Measurements from ENCODE around the gene SCMH1. TPM values are rescaled to one million over a fixed set of nuclear protein-coding genes. Genes with fewer than 3 reads are reported as not detected.

SCMH1 gene
- total and polyA plus RNA-seq, 2 donors: 14.8 to 17.8 TPM

GRCh38 chr1:41173651-41174050, 68.5 kb downstream of the SCMH1 start:
- H3K27me3 ChIP-seq (ENCODE audit: control insufficient read depth in 2 of 2, insufficient read depth in 1 of 2, low read length in 1 of 2): no peaks in the 10 kb centered on the region
- H3K4me1 ChIP-seq (ENCODE audit: control insufficient read depth in 2 of 2, insufficient read depth in 2 of 2, low read length in 2 of 2): no peaks in the 10 kb centered on the region
- peaks cover 0 to 14% of the 10 kb centered on the region in 2 donors for H3K36me3 ChIP-seq (ENCODE audit: control insufficient read depth in 2 of 2, insufficient read depth in 2 of 2, low read length in 1 of 2)
- no peak for DNase-seq (ENCODE audit: low read depth in 6 of 9, low spot score in 9 of 9)
- H3K27ac ChIP-seq (ENCODE audit: low read depth in 1 of 2, low read length in 1 of 2): no peak overlapping the region
- peaks cover 0 to 16% of the 10 kb centered on the region in 2 donors for H3K9me3 ChIP-seq (ENCODE audit: control insufficient read depth in 2 of 2, insufficient read depth in 1 of 2, low read length in 1 of 2)
- H3K4me3 ChIP-seq (ENCODE audit: low read length in 2 of 2): no peak overlapping the region

DNA sequence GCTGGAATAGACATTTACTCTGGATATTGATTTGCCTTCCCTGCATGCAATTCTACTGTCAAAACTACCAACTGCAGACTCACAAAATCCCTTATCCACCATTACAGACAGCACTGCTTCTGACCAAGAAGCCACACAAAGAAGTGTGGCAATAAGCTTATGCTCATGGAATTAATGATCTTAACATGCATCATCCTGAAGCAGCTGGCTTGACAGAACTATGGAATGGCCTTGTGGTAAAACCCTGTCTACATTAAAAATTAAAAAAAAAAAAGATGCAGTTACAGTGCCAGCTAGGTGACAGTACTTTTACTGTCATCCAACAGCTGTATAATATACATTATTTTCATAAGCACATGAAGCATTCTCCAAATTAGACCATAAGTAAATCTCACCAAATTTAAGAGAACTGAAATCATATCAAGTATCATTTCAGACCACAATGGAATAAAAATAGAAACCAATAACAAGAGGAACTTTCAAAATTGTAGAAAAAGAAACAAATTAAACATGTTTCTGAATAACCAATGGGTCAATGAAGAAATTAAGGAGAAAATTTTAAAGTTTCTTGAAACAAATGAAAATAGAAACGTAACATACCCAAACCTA, 70.7 kb downstream of the SCMH1 start:
- 60% methylated on average over 1 of the region's 1 CpG for WGBS
- H3K4me1 ChIP-seq (ENCODE audit: control insufficient read depth in 2 of 2, insufficient read depth in 2 of 2, low read length in 2 of 2): no peaks in the 10 kb centered on the region
- H3K9me3 ChIP-seq (ENCODE audit: control insufficient read depth in 2 of 2, insufficient read depth in 1 of 2, low read length in 1 of 2): peaks cover 0 to 11% of the 10 kb centered on the region in 2 donors
- peaks cover 0 to 14% of the 10 kb centered on the region in 2 donors for H3K36me3 ChIP-seq (ENCODE audit: control insufficient read depth in 2 of 2, insufficient read depth in 2 of 2, low read length in 1 of 2)
- no peaks in the 10 kb centered on the region for H3K27me3 ChIP-seq (ENCODE audit: control insufficient read depth in 2 of 2, insufficient read depth in 1 of 2, low read length in 1 of 2)
- DNase-seq (ENCODE audit: low read depth in 6 of 9, low spot score in 9 of 9): no peak
- H3K27ac ChIP-seq (ENCODE audit: low read depth in 1 of 2, low read length in 1 of 2): no peak overlapping the region
- no peak overlapping the region for H3K4me3 ChIP-seq (ENCODE audit: low read length in 2 of 2)

DNA sequence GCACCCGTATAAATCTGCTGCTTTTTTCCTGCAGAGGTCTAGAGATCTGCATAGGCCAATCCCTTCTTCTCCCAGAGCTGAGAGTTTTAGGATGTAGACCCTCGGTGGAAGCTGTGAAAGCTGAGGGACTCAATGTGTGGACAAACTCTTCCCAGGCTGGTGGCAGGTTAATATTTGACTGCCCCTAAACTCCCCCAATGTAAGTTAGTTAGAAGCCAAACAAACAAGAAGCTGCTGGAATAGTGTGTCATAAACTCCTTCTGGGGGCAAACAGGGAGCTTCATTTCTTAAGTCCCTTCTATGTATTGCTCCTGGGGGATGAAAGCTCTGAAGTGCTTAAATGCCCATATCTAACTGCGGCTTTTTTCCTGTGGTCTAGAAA, 72.3 kb downstream of the SCMH1 start:
- Histone ChIP-seq H3K4me3 (ENCODE audit: low read length in 2 of 2) (no peak overlapping the region), H3K27me3 (ENCODE audit: control insufficient read depth in 2 of 2, insufficient read depth in 1 of 2, low read length in 1 of 2) (no peaks in the 10 kb centered on the region), H3K36me3 (ENCODE audit: control insufficient read depth in 2 of 2, insufficient read depth in 2 of 2, low read length in 1 of 2) (peaks cover 0 to 14% of the 10 kb centered on the region in 2 donors), H3K27ac (ENCODE audit: low read depth in 1 of 2, low read length in 1 of 2) (no peak overlapping the region), H3K9me3 (ENCODE audit: control insufficient read depth in 2 of 2, insufficient read depth in 1 of 2, low read length in 1 of 2) (peaks cover 0 to 7% of the 10 kb centered on the region in 2 donors), H3K4me1 (ENCODE audit: control insufficient read depth in 2 of 2, insufficient read depth in 2 of 2, low read length in 2 of 2) (no peaks in the 10 kb centered on the region)
- DNase-seq (ENCODE audit: low read depth in 6 of 9, low spot score in 9 of 9): no peak
- 99% methylated on average over 3 of the region's 3 CpGs for WGBS

DNA sequence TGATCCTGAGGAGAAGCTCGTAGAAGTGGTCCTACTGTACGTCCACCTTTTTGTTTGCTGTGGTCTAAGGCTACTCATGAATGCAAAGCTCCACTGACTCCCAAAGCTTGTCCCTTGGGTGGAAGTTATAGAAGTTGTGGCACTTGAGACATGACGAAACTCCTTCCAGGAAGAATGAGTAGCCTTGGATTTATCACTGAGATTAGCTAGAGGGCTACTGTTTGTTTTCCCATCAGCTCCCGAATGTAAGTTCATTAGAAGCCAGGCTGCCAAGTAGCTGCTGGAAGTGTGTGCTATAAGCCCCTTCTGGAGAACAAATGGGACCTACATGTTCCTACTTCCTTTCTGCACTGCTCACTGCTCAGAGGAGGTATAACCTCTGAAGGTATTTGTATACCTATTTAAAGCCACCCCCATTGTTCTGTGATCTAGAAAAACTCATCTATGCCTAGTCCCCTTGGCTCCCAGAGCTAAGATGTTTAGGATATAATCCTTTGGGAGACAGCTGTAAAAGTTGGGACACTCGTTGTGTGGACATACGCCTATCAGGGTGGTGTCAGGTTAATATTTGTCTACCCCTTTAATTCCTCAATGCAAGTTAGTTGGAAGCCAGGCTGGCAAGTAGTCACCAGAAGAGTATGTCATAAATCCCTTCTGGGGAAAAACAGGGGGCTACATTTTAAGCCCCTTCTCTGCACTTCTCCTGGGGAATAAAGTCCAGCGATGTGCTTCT, 72.9 kb downstream of the SCMH1 start:
- H3K27me3 ChIP-seq (ENCODE audit: control insufficient read depth in 2 of 2, insufficient read depth in 1 of 2, low read length in 1 of 2): no peaks in the 10 kb centered on the region
- H3K4me3 ChIP-seq (ENCODE audit: low read length in 2 of 2): no peak overlapping the region
- H3K36me3 ChIP-seq (ENCODE audit: control insufficient read depth in 2 of 2, insufficient read depth in 2 of 2, low read length in 1 of 2): peaks cover 0 to 14% of the 10 kb centered on the region in 2 donors
- peaks cover 0 to 7% of the 10 kb centered on the region in 2 donors for H3K9me3 ChIP-seq (ENCODE audit: control insufficient read depth in 2 of 2, insufficient read depth in 1 of 2, low read length in 1 of 2)
- H3K4me1 ChIP-seq (ENCODE audit: control insufficient read depth in 2 of 2, insufficient read depth in 2 of 2, low read length in 2 of 2): no peaks in the 10 kb centered on the region
- H3K27ac ChIP-seq (ENCODE audit: low read depth in 1 of 2, low read length in 1 of 2): no peak overlapping the region
- WGBS: 97% methylated on average over 7 of the region's 7 CpGs
- DNase-seq (ENCODE audit: low read depth in 6 of 9, low spot score in 9 of 9): no peak

DNA sequence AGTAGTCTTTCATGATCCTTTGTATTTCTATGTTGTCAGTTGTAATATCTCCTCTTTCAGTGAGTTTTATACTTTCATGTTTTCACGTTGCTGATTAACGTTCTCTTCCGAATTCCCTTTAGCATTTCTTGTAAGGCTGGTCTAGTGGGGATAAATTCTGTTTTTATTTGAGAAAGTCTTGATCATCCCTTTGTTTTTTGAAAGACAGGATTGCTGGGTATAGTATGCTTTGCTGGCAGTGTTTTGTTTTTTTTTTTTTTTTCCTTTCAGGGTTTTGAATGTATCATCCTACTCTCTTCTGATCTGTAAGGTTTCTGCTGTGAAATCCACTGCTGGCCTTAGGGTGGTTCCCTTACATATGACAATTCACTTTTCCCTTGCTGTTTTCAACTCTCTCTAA, 74.4 kb downstream of the SCMH1 start:
- Histone ChIP-seq H3K36me3 (ENCODE audit: control insufficient read depth in 2 of 2, insufficient read depth in 2 of 2, low read length in 1 of 2) (peaks cover 2 to 14% of the 10 kb centered on the region in 2 donors), H3K27ac (ENCODE audit: low read depth in 1 of 2, low read length in 1 of 2) (no peak overlapping the region), H3K4me3 (ENCODE audit: low read length in 2 of 2) (no peak overlapping the region), H3K4me1 (ENCODE audit: control insufficient read depth in 2 of 2, insufficient read depth in 2 of 2, low read length in 2 of 2) (no peaks in the 10 kb centered on the region), H3K27me3 (ENCODE audit: control insufficient read depth in 2 of 2, insufficient read depth in 1 of 2, low read length in 1 of 2) (no peaks in the 10 kb centered on the region), H3K9me3 (ENCODE audit: control insufficient read depth in 2 of 2, insufficient read depth in 1 of 2, low read length in 1 of 2) (peaks cover 0 to 7% of the 10 kb centered on the region in 2 donors)
- 98% methylated on average over 3 of the region's 3 CpGs for WGBS
- DNase-seq (ENCODE audit: low read depth in 6 of 9, low spot score in 9 of 9): peak in 1 of 9 donors; percentile 2

GRCh38 chr1:41164727-41165126, 77.4 kb downstream of the SCMH1 start:
- H3K4me3 ChIP-seq (ENCODE audit: low read length in 2 of 2): no peak overlapping the region
- DNase-seq (ENCODE audit: low read depth in 6 of 9, low spot score in 9 of 9): no peak
- no peaks in the 10 kb centered on the region for H3K4me1 ChIP-seq (ENCODE audit: control insufficient read depth in 2 of 2, insufficient read depth in 2 of 2, low read length in 2 of 2)
- no peak overlapping the region for H3K27ac ChIP-seq (ENCODE audit: low read depth in 1 of 2, low read length in 1 of 2)
- peaks cover 5 to 18% of the 10 kb centered on the region in 2 donors for H3K36me3 ChIP-seq (ENCODE audit: control insufficient read depth in 2 of 2, insufficient read depth in 2 of 2, low read length in 1 of 2)
- H3K27me3 ChIP-seq (ENCODE audit: control insufficient read depth in 2 of 2, insufficient read depth in 1 of 2, low read length in 1 of 2): no peaks in the 10 kb centered on the region
- peaks cover 0 to 3% of the 10 kb centered on the region in 2 donors for H3K9me3 ChIP-seq (ENCODE audit: control insufficient read depth in 2 of 2, insufficient read depth in 1 of 2, low read length in 1 of 2)
- WGBS: 98% methylated on average over 2 of the region's 2 CpGs

GRCh38 chr1:41162441-41162840, 79.7 kb downstream of the SCMH1 start:
- DNase-seq (ENCODE audit: low read depth in 6 of 9, low spot score in 9 of 9): no peak
- Histone ChIP-seq H3K36me3 (ENCODE audit: control insufficient read depth in 2 of 2, insufficient read depth in 2 of 2, low read length in 1 of 2) (peaks cover 10 to 12% of the 10 kb centered on the region in 2 donors), H3K9me3 (ENCODE audit: control insufficient read depth in 2 of 2, insufficient read depth in 1 of 2, low read length in 1 of 2) (no peaks in the 10 kb centered on the region), H3K4me3 (ENCODE audit: low read length in 2 of 2) (no peak overlapping the region), H3K4me1 (ENCODE audit: control insufficient read depth in 2 of 2, insufficient read depth in 2 of 2, low read length in 2 of 2) (no peaks in the 10 kb centered on the region), H3K27me3 (ENCODE audit: control insufficient read depth in 2 of 2, insufficient read depth in 1 of 2, low read length in 1 of 2) (no peaks in the 10 kb centered on the region), H3K27ac (ENCODE audit: low read depth in 1 of 2, low read length in 1 of 2) (no peak overlapping the region)
- over 99% methylated on average over 3 of the region's 3 CpGs for WGBS

- H3K4me3 ChIP-seq (ENCODE audit: low read length in 2 of 2): no peak overlapping the region
- 93% methylated on average over 9 of the region's 9 CpGs for WGBS
- no peaks in the 10 kb centered on the region for H3K4me1 ChIP-seq (ENCODE audit: control insufficient read depth in 2 of 2, insufficient read depth in 2 of 2, low read length in 2 of 2)
- H3K36me3 ChIP-seq (ENCODE audit: control insufficient read depth in 2 of 2, insufficient read depth in 2 of 2, low read length in 1 of 2): peaks cover 10 to 12% of the 10 kb centered on the region in 2 donors
- H3K27me3 ChIP-seq (ENCODE audit: control insufficient read depth in 2 of 2, insufficient read depth in 1 of 2, low read length in 1 of 2): no peaks in the 10 kb centered on the region
- H3K27ac ChIP-seq (ENCODE audit: low read depth in 1 of 2, low read length in 1 of 2): no peak overlapping the region
- DNase-seq (ENCODE audit: low read depth in 6 of 9, low spot score in 9 of 9): no peak
- H3K9me3 ChIP-seq (ENCODE audit: control insufficient read depth in 2 of 2, insufficient read depth in 1 of 2, low read length in 1 of 2): no peaks in the 10 kb centered on the region
Observed at GRCh38 chr1:41161846-41162245, 80.3 kb downstream of the SCMH1 start.

DNA sequence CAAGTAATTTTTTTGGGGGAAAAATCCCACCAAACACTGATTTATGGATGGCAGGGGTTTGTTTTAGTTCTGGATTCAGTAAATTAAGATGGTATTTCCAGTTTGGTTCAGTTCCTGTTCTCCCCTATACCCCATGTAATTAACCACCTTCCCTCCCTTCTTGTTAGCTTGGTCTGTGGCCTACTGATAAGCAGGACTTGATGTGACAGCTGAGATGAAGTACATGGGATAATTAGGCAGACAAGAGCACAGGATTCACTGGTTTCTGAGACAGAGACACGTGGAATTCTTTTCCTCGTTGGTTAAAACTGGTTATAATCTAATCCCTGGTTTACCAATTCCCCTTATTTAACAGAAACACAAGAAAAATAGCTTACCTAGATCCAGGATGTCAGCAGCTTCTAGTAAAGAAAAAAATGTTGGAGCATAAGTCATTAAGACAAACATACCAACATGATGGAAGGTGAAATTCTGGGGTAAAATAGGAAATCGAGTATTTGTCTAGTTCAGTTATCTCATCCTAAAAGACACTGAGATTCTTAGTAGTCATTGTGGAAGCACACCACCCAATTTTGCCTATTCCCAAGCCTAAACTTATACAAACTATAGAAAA, 81.5 kb downstream of the SCMH1 start:
- Histone ChIP-seq H3K4me3 (ENCODE audit: low read length in 2 of 2) (no peak overlapping the region), H3K36me3 (ENCODE audit: control insufficient read depth in 2 of 2, insufficient read depth in 2 of 2, low read length in 1 of 2) (peaks cover 10 to 12% of the 10 kb centered on the region in 2 donors), H3K4me1 (ENCODE audit: control insufficient read depth in 2 of 2, insufficient read depth in 2 of 2, low read length in 2 of 2) (no peaks in the 10 kb centered on the region), H3K9me3 (ENCODE audit: control insufficient read depth in 2 of 2, insufficient read depth in 1 of 2, low read length in 1 of 2) (no peaks in the 10 kb centered on the region), H3K27me3 (ENCODE audit: control insufficient read depth in 2 of 2, insufficient read depth in 1 of 2, low read length in 1 of 2) (no peaks in the 10 kb centered on the region), H3K27ac (ENCODE audit: low read depth in 1 of 2, low read length in 1 of 2) (no peak overlapping the region)
- no peak for DNase-seq (ENCODE audit: low read depth in 6 of 9, low spot score in 9 of 9)
- 96% methylated on average over 3 of the region's 3 CpGs for WGBS

Data from thymus (tissue), 11 donors.